NCI-H1092 (cell line): ENCODE data around the gene SHISA2.

Experiments
- DNase-seq: peaks from one replicate; lab custom pipeline; 2025; lab: John Stamatoyannopoulos, UW

The SHISA2 gene

DNA sequence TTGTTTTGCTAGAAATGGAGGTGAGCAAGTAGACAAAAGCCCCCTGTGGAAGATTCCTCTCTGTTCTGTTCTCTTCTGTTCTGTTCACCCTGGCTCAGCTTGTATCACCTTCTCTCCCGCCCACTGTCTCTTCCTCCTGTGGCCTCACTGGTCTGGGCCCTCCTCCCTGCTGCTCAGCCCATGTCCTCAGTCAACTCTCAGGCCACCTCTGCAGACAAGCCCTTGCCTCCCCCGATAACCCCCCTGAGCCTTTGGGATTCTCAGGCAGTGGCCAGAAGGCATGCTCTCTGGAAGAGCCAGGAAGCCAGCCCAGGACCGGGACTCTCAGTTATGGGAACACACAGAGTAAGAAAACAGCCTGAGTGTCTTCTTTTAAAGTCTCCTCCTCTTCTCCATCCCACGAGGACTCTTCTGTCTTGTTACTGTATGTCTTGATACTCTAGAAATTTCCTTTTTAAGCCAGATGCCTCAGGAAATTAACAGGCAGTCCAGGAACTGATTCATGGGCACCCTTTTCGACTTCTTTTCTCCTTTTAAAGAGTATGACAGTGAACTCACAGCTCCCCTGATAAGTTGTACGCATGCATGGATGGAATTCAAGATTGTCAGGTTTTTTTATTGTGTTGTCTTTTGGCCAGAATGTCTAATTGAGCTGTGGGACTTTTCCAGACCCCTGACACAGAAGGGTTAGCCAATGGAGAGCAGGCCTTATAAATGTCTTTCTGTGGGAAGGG is 33.7 kb downstream of the SHISA2 start:
- DNase-seq = no peak

DNA sequence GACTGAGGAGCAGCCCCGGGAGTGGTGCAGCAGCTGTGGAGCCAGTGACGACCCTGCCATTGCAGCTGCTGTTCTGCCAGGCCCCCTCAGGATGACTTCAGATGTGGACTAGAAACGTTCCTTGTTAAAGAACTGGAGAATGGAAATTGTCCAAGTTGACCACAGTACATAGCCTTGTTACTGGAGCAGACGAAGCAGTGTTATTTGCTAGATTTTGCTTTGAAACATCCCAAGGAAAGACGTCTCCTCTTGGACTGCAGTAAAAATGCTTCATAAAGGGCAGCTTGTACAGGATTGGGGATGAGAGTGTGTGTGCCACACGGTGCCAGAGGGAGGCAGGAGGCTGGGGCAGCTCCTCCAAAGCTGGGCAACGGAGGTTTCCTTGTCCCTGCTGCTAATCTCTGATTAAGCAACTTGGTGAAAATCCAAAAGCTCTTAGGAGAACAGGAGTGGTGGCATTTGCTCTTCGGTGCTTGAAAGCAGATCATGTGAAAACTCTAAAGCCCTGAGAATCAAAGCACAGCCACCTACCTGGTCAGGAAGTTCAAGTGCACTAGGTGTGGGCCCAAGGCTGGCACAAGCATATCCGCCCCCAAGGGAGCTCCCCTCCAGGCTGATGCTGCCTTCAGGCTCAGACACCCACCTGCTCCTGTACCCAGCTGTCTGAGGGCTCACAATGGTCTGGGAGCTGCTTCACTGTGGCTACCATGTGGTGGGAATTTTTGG is 34.5 kb downstream of the SHISA2 start:
- DNase-seq = no peak

DNA sequence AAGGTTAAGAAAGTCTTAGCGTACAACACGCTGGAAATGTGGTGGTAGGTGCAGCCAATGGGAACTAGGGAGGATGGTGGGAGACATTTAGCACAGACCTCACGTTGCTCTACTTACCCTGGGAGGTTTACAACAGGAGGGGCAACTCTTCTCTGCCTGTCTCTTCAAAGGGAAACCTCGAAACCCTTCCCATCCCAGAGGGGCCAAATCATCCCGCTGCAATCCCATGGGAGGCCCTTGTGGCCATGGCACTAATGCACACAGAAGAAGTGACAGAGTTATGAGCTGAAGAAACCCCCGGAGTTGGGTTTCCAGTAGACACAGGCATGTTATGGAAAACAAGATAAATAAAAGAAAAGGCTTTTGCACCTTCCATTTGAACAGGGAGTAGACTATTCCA is 35.6 kb downstream of the SHISA2 start:
- no peak for DNase-seq

DNA sequence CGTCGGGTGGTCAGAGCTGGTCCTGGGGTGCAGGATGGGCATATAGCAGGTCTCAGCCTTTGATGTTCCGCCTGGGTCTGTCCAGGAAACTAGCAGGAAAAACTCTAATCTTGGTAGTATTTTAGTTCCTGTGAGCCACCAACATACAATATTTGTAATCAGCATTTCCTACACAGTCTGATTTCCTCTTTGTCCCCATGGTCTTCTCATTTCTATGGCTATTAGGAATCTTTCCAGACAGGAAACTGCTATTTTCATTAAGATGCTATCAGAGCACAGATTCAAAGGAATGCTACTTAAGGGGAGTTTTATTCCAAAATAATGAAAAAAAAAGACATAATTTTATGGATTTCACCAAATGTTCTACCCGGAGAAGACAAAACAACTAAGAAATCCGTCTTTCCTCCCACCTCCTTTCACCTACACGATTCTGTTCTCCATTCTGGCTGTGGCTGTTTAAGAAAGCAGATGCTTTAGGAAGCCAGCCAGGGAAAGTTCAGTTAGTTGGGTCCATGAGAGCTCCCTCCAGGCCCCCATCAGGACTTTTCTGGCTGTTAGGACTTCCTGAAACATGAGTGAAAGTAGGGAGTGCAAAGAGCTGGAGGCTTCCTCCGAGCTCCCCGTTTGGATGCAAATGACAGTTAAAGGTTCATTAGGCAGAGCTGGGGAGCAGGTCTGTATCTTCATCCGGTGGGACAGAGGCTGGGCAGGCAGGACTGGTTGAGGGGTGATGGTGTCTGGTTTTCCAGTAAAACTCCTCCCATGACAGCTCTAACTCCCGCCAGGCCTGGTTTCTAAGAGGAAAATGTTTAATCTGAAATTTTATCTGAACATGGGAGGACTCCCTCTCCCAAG is 36.3 kb downstream of the SHISA2 start:
- DNase-seq = no peak

DNA sequence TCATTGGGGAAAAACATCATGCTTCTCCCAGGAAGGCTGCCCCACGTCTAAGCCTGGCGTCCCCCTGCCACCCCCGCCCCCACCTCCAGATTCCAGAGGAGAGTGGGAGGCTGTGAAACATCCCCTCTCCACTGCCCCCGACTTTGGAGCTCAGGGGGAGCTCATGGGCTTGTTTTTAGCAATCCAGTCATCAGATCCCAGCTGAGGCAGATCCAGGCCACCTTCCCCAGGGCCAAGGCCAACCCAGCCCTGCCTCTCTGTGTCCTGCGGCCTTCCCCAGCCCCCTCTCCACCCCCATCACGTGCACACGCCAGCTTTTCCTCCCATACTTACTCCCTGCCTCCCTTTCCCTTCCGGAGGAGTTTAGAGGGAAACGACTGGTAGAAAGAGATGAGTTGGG is 38.8 kb downstream of the SHISA2 start:
- no peak for DNase-seq

DNA sequence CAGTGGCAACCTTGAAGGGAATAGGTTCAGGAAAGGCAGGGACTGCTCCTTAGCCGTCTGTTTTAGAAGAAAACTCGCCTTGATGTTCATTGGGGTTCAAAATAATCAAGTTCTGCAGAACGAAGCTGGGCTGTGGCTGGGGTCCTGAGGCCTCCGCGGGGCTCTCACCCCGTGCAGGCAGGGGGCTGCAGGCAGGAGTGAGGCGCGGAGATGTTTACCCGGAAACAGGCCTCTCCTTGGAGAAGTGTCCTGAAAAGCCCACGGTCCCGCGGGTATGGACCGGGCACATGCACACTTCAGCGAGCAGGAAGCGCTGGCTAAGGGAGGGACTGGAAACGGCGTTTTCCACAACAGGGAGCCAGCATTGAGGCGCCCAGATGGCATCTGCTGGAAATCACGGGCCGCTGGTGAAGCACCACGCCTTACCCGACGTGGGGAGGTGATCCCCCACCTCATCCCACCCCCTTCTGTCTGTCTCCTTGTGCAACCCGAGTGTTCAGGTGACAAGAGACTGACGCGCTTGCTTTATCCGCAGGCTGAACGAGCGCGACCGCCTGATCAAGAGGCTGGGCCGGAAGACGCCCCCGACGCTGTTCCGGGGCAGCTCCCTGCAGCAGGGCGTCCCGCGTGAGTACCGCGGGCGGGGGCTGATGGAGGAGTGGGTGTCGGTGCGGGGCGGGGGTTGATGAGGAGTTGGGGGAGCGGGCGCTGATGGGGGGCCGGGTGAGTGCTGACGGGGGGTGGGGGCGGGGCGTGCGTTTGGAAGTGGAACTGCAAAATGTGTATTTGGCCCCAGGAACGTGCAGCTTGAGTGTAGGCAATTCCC is 39.6 kb downstream of the SHISA2 start:
- no peak for DNase-seq

DNA sequence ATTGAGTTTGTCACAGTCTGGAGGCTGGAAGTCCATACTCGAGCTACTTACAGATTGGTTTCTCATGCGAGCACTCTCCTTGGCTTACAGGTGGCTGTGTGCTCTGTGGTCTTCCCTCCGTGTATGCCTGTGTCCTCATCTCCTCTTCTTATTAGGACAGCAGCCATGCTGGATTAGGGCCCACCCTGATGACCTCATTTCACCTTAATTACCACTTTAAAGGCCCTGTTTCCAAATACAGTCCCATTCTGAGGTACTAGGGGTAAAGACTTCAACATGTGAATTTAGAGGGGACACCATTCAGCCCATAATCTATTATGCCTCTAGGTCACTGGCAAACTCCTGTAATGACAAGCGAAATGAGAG is 40.6 kb downstream of the SHISA2 start:
- no peak for DNase-seq

DNA sequence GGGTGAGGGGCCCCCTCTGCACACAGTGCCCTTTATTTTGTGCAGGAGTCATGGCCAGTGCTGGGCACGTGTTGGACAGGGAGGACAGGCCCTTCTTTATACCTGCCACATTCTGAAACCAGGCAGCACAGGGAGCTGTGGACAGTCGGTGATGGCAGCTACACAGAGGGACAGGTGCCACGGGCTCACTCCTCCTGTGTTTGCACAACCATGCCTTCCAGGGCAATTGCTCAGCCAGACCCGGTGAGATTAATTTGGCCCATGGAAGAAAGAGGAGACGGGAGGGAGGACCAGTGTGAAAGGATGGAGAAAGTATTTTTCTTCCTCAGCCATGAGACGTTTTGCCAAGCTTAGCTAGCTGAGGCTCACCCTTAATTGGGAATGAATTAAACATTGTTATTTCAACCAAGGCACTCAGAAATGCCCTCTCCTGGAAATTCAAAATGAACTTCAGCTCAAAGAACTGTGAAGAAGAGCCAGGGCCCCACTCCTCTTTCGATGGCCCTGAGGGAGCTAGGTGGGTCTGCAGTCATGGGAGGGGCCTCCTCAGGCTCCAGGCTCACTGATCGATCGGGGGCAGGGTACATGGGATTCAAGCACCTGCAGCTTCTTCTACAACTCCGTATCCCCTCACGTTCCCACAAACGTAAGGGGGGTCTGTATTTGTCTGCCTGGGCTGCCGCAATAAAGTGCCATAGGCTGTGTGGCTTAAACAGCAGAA is 41.2 kb downstream of the SHISA2 start:
- DNase-seq = no peak

DNA sequence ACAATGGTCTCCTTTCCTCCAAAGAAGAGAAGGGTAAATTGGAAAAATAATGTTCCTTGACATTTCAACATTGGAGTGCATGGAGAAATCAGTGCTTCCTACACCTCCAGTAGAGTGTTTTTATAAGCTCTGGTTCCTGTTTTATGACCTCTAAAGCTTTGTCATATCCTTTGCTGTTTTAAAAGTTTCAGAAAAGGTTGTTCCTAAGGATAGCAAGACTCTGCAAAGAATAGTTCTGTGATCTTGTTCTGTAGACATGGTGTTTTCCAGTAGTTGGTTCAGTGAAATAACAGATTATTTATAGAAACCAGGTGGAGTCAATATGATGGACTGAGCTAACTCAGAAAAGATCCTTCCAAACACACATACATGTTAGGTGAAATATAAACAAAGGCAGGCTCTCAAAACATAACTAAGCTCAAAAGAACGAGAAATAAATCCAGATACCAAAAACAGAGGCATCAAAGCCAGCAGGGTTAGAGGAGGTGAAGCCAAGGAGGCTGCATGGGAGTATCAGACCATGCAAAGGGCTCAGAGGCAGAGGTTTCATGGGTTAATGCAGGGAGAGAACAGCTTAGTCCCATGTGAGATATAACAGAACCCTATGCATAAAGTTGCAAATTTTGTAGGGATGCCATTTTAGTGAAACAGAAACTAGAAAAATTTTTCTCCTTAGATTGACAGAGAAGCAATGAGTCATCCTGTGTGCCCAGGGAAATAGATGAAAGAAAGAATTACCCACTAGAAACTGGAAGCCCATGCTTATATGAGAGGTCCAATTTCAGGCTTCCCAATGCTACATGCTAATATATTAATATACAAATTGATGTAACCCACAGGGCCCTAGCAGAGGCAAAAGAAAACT is 44.3 kb downstream of the SHISA2 start:
- DNase-seq = no peak
